H1 (cell line): ENCODE measurements around the gene HEPHL1.

Experiments used
- CBX5 ChIP-seq: fragments of 300-800, 300-1000 bp; sonication (generic); IDR thresholded peaks from 2 replicates; pipeline ENCODE4 v1.7.1; 2016; ENCODE audit warnings: antibody characterized with exemption, low read length, low read depth
- CHD2 ChIP-seq: IDR thresholded peaks from 2 replicates; pipeline ENCODE4 v1.6.1; 2012; ENCODE audit warnings: low read length, improper control_type of control experiment
- CTCF ChIP-seq, 3 experiments: IDR thresholded peaks; 1 replicate in 2 of 3; 2 replicates in 1 of 3; pipeline versions ENCODE4 v1.5.1 to v1.6.1; 2011; ENCODE audit warnings: low read length in 3 of 3, mild to moderate bottlenecking in 3 of 3, inconsistent platforms in 2 of 3, low read depth in 1 of 3, moderate library complexity in 1 of 3; ENCODE audit not compliant: insufficient read depth in 1 of 3; ENCODE audit errors: control extremely low read depth in 1 of 3
- EZH2 ChIP-seq: fragments of 200-600 bp; sonication (generic); IDR thresholded peaks from 2 replicates; pipeline ENCODE4 v1.7.1; 2012; ENCODE audit warnings: low read depth, mild to moderate bottlenecking, moderate library complexity, low read length, inconsistent platforms; ENCODE audit not compliant: severe bottlenecking
- HDAC6 ChIP-seq: IDR thresholded peaks from one replicate; pipeline ENCODE4 v1.7.1; 2012; ENCODE audit warnings: low read depth, mild to moderate bottlenecking, inconsistent platforms, low read length, moderate library complexity
- JUND ChIP-seq: IDR thresholded peaks from 2 replicates; pipeline ENCODE4 v1.6.1; 2011; ENCODE audit warnings: mild to moderate bottlenecking, improper control_type of control experiment, low read length
- POLR2A ChIP-seq, 2 experiments: IDR thresholded peaks; 1 replicate in 1 of 2; 2 replicates in 1 of 2; pipeline ENCODE4 v1.6.1; 2011; ENCODE audit warnings: low read depth in 2 of 2, low read length in 2 of 2, mild to moderate bottlenecking in 2 of 2; ENCODE audit errors: control extremely low read depth in 1 of 2
- POLR2AphosphoS5 ChIP-seq: IDR thresholded peaks from 2 replicates; pipeline ENCODE4 v1.6.1; 2011; ENCODE audit warnings: low read depth, low read length
- POU5F1 ChIP-seq: IDR thresholded peaks from 2 replicates; pipeline ENCODE4 v1.6.1; 2011; ENCODE audit warnings: low read depth, mild to moderate bottlenecking, low read length, moderate library complexity
- RAD21 ChIP-seq, 2 experiments: IDR thresholded peaks in 1 of 2; conservative IDR thresholded peaks in 1 of 2; 2 replicates each; pipeline ENCODE4 v1.6.1; 2011; ENCODE audit warnings: low read depth in 2 of 2, low read length in 2 of 2, improper control_type of control experiment in 1 of 2, inconsistent platforms in 1 of 2, mild to moderate bottlenecking in 1 of 2, moderate library complexity in 1 of 2
- SIN3A ChIP-seq, 2 experiments: IDR thresholded peaks in 1 of 2; conservative IDR thresholded peaks in 1 of 2; 2 replicates each; pipeline ENCODE4 v1.6.1; 2011 to 2012; ENCODE audit warnings: low read length in 2 of 2, improper control_type of control experiment in 1 of 2, low read depth in 1 of 2, mild to moderate bottlenecking in 1 of 2
- SIRT6 ChIP-seq: IDR thresholded peaks from one replicate; pipeline ENCODE4 v1.7.1; 2012; ENCODE audit warnings: low read length, inconsistent platforms

GRCh38 chr11:94011478-94011877 lies 9.7 kb upstream of the HEPHL1 start:
- TF ChIP-seq CBX5 (no peak), CTCF (IDR thresholded peaks at IDR 0.05; ENCODE audit: control extremely low read depth in 1 of 3, insufficient read depth in 1 of 3, low read depth in 1 of 3, low read length in 3 of 3) (no peak), CHD2 (no peak), POLR2AphosphoS5 (no peak), HDAC6 (no peak), EZH2 (no peak), JUND (no peak), RAD21 (IDR thresholded peaks at IDR 0.05 in 1 of 2, conservative IDR thresholded peaks at IDR 0.05 in 1 of 2; ENCODE audit: low read depth in 2 of 2, low read length in 2 of 2) (no peak), SIN3A (conservative IDR thresholded peaks at IDR 0.05 in 1 of 2, IDR thresholded peaks at IDR 0.05 in 1 of 2; ENCODE audit: low read depth in 1 of 2, low read length in 2 of 2) (no peak), POLR2A (IDR thresholded peaks at IDR 0.05; ENCODE audit: control extremely low read depth in 1 of 2, low read depth in 2 of 2, low read length in 2 of 2) (no peak), SIRT6 (no peak), POU5F1 (no peak)
